ENCODE measurements around the gene GNAO1.

Gene GNAO1

DNA sequence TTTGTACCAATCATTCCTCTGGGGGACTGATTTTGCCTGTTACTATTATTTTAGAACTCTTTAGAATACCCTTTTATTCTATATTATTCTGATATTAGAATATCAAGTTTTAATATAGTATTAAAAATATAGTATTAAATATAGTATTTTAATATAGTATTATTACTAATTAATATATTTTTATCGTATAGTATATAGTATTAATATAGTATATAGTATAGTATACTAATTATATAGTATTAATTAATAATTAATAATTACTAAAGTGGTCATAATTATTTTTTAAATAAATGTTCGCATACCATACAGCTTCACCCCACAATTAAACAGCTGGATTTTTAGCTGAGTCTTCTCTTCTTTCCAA lies 73.3 kb downstream of the GNAO1 start:
- TF ChIP-seq, protein P1, sequence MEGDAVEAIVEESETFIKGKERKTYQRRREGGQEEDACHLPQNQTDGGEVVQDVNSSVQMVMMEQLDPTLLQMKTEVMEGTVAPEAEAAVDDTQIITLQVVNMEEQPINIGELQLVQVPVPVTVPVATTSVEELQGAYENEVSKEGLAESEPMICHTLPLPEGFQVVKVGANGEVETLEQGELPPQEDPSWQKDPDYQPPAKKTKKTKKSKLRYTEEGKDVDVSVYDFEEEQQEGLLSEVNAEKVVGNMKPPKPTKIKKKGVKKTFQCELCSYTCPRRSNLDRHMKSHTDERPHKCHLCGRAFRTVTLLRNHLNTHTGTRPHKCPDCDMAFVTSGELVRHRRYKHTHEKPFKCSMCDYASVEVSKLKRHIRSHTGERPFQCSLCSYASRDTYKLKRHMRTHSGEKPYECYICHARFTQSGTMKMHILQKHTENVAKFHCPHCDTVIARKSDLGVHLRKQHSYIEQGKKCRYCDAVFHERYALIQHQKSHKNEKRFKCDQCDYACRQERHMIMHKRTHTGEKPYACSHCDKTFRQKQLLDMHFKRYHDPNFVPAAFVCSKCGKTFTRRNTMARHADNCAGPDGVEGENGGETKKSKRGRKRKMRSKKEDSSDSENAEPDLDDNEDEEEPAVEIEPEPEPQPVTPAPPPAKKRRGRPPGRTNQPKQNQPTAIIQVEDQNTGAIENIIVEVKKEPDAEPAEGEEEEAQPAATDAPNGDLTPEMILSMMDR (IDR thresholded peaks at IDR 0.05; ENCODE audit: unreplicated experiment in 3 of 3), result no peak
- H3K9me3 Mint-ChIP-seq, result no peaks in the 10 kb centered on the region
- H3K4me1 Mint-ChIP-seq, result peaks cover 33% of the 10 kb centered on the region
- peak overlapping the region in 2 of 3 experiments; percentile 78 to 91 for H3K27ac Mint-ChIP-seq
- H3K4me3 Mint-ChIP-seq, result no peak overlapping the region
- H3K27me3 Mint-ChIP-seq (ENCODE audit: low read depth), result peaks cover 12% of the 10 kb centered on the region
- H3K36me3 Mint-ChIP-seq (ENCODE audit: low read depth), result no peaks in the 10 kb centered on the region

GRCh38 chr16:56265184-56265583 lies 73.9 kb downstream of the GNAO1 start:
- TF ChIP-seq, protein P1 (IDR thresholded peaks at IDR 0.05; ENCODE audit: unreplicated experiment in 3 of 3), result no peak
- Mint-ChIP-seq H3K9me3 (no peaks in the 10 kb centered on the region), H3K4me1 (peaks cover 34% of the 10 kb centered on the region), H3K27ac (peak overlapping the region in 2 of 3 experiments; percentile 49 to 78), H3K36me3 (ENCODE audit: low read depth) (no peaks in the 10 kb centered on the region), H3K27me3 (ENCODE audit: low read depth) (peaks cover 17% of the 10 kb centered on the region), H3K4me3 (no peak overlapping the region)

- H3K27ac Mint-ChIP-seq, result peak overlapping the region in 2 of 3 experiments; percentile 28 to 49
- H3K27me3 Mint-ChIP-seq (ENCODE audit: low read depth), result peaks cover 21% of the 10 kb centered on the region
- H3K36me3 Mint-ChIP-seq (ENCODE audit: low read depth), result no peaks in the 10 kb centered on the region
- TF ChIP-seq, protein P1 (IDR thresholded peaks at IDR 0.05; ENCODE audit: unreplicated experiment in 3 of 3), result no peak
- H3K4me1 Mint-ChIP-seq, result peaks cover 34% of the 10 kb centered on the region
- no peaks in the 10 kb centered on the region for H3K9me3 Mint-ChIP-seq
- no peak overlapping the region for H3K4me3 Mint-ChIP-seq
Observed at GRCh38 chr16:56265746-56266145, 74.5 kb downstream of the GNAO1 start.

DNA sequence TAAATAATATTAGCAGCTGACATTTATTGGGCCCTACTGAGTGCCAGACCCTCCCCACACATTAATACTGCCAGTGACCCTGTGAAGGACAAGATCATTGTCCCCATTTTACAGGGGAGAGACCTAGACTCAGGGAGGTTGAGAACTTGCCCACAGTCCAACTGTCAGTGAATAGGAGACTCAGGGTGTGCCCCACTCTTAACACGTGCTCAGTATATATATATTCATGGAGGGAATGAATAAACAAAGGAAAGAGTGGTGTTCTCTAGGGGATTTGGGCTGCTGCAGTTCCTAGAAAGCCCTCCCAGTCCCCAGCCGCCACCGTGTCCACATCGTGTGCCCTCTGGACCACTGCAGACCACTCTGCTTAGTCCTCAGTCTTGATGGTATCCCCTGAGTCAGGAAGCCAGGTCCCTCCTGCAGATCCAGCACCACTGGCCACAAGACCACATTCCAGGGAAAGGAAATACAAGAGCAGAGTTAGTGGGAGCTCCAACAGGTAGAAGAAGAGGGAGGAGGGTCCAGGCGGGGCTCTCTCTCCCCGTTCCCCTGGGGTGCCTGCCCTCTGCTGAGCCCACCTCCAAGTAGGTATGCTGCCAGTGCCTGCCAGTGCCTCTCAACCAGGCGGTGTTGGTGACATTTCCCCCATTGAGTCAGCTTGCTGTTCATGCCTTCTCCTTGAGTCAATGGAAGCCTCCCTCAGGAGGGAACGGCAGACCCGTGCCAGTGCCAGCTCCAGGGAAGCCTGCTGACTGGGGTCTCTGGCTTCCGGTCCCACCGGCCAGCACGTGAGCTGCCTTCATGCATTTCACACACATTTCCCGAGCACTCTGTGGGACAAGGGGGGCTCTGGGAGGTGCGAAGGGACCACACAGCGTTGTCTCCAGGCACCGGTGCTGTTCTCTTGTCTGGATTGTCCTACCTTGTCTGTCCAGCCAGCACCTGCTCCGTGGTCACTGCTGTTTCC lies 75.6 kb downstream of the GNAO1 start:
- Mint-ChIP-seq H3K4me3 (no peak overlapping the region), H3K27ac (no peak overlapping the region), H3K4me1 (peaks cover 25% of the 10 kb centered on the region), H3K27me3 (ENCODE audit: low read depth) (peaks cover 24% of the 10 kb centered on the region), H3K36me3 (ENCODE audit: low read depth) (no peaks in the 10 kb centered on the region), H3K9me3 (no peaks in the 10 kb centered on the region)
- TF ChIP-seq, protein P1 (IDR thresholded peaks at IDR 0.05; ENCODE audit: unreplicated experiment in 3 of 3), result no peak

DNA sequence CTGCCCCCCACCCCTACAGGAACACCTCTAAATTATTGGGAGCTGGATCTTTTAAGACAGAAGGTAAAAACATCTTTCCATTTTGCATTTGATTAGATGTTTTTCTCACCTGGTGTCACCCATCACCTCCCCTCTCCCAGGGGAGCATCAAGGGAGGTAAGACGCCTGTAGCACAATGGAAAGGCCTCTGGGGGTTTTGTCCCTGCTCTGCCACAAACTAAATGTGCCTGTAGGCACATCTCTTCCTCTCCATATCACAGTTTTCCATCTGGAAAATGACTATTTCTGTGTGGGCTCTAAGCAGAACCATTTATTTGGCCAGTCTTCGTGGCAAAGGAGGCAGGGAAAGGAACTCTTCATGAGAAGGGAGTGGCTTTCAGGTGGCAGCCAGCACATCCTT lies 76.6 kb downstream of the GNAO1 start:
- H3K4me3 Mint-ChIP-seq, result peak overlapping the region in 1 of 3 experiments; percentile 18
- peaks cover 16% of the 10 kb centered on the region for H3K4me1 Mint-ChIP-seq
- TF ChIP-seq, protein P1 (IDR thresholded peaks at IDR 0.05; ENCODE audit: unreplicated experiment in 3 of 3), result no peak
- H3K27ac Mint-ChIP-seq, result peak overlapping the region in 2 of 3 experiments; percentile 50 to 79
- H3K36me3 Mint-ChIP-seq (ENCODE audit: low read depth), result no peaks in the 10 kb centered on the region
- H3K27me3 Mint-ChIP-seq (ENCODE audit: low read depth), result peaks cover 21% of the 10 kb centered on the region
- H3K9me3 Mint-ChIP-seq, result no peaks in the 10 kb centered on the region
